ENCODE measurements around the gene CENPF. TPM values are rescaled to one million over a fixed set of nuclear protein-coding genes. Genes with fewer than 3 reads are reported as not detected.

Gene CENPF
- total RNA-seq, 4 donors from 2014 or later: 0.32 to 1.2 (median 0.99) TPM

DNA sequence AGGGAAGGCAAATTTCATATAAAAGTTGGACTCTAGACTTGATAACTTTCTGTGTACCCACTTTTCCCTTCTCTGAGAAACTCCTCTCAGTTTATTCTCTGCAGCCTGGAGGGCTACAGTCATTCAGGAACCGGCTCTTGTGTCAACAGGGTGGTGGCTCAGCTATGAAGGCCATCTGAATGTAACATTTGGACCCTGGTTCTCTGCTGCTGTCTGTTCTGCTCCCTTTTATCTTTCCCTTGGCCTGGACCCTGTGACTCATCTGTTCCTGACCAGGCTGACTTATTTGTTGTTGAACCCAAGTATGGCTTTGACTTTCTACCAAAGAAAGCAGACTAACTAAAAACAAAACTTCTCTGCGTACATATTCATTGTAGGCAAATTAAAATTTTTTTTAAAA, 75.4 kb downstream of the CENPF start:
- Histone ChIP-seq H3K27me3 (no peaks in the 10 kb centered on the region), H3K4me1 (no peaks in the 10 kb centered on the region), H3K4me3 (no peak overlapping the region), H3K9me3 (no peaks in the 10 kb centered on the region), H3K27ac (replicated peaks in 1 of 4) (no peak overlapping the region), H3K36me3 (no peaks in the 10 kb centered on the region)
- 88% methylated on average over 2 of the region's 2 CpGs for WGBS
- DNase-seq (ENCODE audit: extremely low spot score): no peak
- intact Hi-C loops (cut with DNase I): no loop called here
- TF ChIP-seq POLR2AphosphoS5 (IDR thresholded peaks at IDR 0.05): no peak
- TF ChIP-seq, protein P1, sequence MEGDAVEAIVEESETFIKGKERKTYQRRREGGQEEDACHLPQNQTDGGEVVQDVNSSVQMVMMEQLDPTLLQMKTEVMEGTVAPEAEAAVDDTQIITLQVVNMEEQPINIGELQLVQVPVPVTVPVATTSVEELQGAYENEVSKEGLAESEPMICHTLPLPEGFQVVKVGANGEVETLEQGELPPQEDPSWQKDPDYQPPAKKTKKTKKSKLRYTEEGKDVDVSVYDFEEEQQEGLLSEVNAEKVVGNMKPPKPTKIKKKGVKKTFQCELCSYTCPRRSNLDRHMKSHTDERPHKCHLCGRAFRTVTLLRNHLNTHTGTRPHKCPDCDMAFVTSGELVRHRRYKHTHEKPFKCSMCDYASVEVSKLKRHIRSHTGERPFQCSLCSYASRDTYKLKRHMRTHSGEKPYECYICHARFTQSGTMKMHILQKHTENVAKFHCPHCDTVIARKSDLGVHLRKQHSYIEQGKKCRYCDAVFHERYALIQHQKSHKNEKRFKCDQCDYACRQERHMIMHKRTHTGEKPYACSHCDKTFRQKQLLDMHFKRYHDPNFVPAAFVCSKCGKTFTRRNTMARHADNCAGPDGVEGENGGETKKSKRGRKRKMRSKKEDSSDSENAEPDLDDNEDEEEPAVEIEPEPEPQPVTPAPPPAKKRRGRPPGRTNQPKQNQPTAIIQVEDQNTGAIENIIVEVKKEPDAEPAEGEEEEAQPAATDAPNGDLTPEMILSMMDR (IDR thresholded peaks at IDR 0.05): no peak
- no peak for TF ChIP-seq EP300 (IDR thresholded peaks at IDR 0.05)

DNA sequence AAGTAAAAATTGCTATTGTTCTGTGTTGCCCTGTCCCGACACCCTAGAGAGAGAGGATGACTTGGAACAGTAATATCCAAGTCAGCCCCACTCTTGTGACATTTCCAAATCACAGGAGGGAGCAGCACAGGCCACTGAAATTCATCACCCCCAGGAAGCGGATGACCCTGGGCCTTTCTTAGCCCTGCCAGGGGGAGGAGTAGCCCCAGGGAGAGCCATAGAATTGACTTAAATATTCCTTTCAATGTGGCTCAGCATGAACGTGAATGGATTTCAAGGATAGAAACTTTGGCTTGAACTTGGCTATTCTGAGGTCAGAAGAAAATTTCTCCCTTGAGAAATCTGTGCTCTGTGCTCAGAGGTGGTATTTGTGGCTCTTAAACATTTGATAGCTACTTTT, 80.6 kb downstream of the CENPF start:
- no peak overlapping the region for H3K4me3 ChIP-seq
- H3K4me1 ChIP-seq: no peaks in the 10 kb centered on the region
- intact Hi-C loops (cut with DNase I): no loop called here
- whole genome bisulfite sequencing: 76% methylated on average over 3 of the region's 3 CpGs
- TF ChIP-seq POLR2AphosphoS5 (IDR thresholded peaks at IDR 0.05) (no peak), EP300 (IDR thresholded peaks at IDR 0.05) (no peak), POLR2A (IDR thresholded peaks at IDR 0.05; ENCODE audit: low read depth) (no peak)
- TF ChIP-seq, protein P1 (IDR thresholded peaks at IDR 0.05): no peak
- no peak for DNase-seq (ENCODE audit: extremely low spot score)
- no peak overlapping the region for H3K27ac ChIP-seq (replicated peaks in 1 of 4)
- H3K9me3 ChIP-seq: no peaks in the 10 kb centered on the region
- no peaks in the 10 kb centered on the region for H3K36me3 ChIP-seq
- no peaks in the 10 kb centered on the region for H3K27me3 ChIP-seq

DNA sequence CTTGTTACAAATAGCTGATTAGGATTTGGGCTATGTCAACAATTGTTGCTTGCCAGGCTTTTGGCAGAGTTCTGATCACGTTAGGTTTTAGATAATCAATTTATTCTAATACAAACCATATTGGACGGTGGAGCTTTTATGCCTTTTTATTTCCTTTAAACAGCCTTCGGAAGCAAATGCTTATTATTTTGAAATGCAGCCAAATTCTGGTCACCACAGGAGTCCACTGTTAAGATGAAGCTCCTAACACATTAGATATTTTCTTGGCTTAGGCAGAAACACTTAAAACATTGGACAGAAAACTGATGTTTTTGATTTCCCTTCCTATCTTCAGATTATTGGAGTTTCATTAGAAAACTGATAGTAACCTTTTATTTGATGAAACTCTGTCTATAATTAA, 82.9 kb downstream of the CENPF start:
- no peaks in the 10 kb centered on the region for H3K27me3 ChIP-seq
- intact Hi-C loops (cut with DNase I): no loop called here
- no peaks in the 10 kb centered on the region for H3K36me3 ChIP-seq
- TF ChIP-seq, protein P1 (IDR thresholded peaks at IDR 0.05): no peak
- TF ChIP-seq POLR2A (IDR thresholded peaks at IDR 0.05; ENCODE audit: low read depth) (no peak), EP300 (IDR thresholded peaks at IDR 0.05) (no peak), POLR2AphosphoS5 (IDR thresholded peaks at IDR 0.05) (no peak)
- no peak overlapping the region for H3K27ac ChIP-seq (replicated peaks in 1 of 4)
- no peaks in the 10 kb centered on the region for H3K9me3 ChIP-seq
- DNase-seq (ENCODE audit: extremely low spot score): no peak
- 21% methylated on average over 3 of the region's 3 CpGs for WGBS
- no peak overlapping the region for H3K4me3 ChIP-seq
- no peaks in the 10 kb centered on the region for H3K4me1 ChIP-seq

DNA sequence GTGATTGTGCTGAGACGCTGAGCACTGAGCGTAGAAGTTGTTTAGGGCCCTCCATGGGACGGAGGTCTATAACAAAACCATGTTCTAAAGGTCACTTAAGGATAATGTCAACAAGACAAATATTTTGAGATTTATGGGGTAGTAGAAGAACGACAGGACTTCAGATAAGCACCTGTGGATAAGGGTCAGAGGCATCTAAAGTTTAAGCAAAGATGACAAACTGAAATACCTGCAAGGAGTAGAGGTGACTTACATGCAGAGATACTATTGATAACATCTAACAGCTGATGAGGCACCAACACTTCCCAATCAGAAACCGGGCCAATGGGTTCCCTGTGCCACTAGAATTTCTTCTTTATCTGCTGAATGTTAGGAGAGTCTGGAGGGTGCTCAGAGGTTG, 83.5 kb downstream of the CENPF start:
- no peak overlapping the region for H3K4me3 ChIP-seq
- H3K27ac ChIP-seq (replicated peaks in 1 of 4): no peak overlapping the region
- 92% methylated on average over 5 of the region's 5 CpGs for WGBS
- no peaks in the 10 kb centered on the region for H3K36me3 ChIP-seq
- TF ChIP-seq POLR2A (IDR thresholded peaks at IDR 0.05; ENCODE audit: low read depth) (no peak), POLR2AphosphoS5 (IDR thresholded peaks at IDR 0.05) (no peak), EP300 (IDR thresholded peaks at IDR 0.05) (no peak)
- TF ChIP-seq, protein P1 (IDR thresholded peaks at IDR 0.05): no peak
- H3K4me1 ChIP-seq: no peaks in the 10 kb centered on the region
- no peak for DNase-seq (ENCODE audit: extremely low spot score)
- no peaks in the 10 kb centered on the region for H3K27me3 ChIP-seq
- H3K9me3 ChIP-seq: no peaks in the 10 kb centered on the region
- intact Hi-C loops (cut with DNase I): no loop called here

DNA sequence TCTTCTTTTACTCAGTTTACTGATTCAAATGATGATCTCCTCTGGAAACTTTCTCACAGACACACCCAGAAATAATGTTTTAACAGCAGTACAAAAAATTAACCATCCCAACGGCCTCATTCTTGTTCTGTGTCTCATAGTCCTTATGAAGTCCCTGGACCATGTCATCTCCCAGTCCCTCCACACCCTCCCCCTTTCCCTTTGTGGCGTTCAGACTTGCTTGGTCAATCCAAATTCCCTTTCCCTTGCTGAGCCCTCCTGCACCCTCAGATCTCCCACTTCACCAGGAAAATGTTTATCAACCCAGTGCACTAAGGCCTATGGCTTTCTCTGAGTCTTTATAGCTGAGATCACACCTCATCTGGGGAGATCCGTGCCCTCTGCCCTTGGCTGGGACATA, 85.9 kb downstream of the CENPF start:
- Histone ChIP-seq H3K4me1 (no peaks in the 10 kb centered on the region), H3K27me3 (no peaks in the 10 kb centered on the region), H3K4me3 (no peak overlapping the region), H3K27ac (replicated peaks in 1 of 4) (no peak overlapping the region), H3K9me3 (no peaks in the 10 kb centered on the region), H3K36me3 (no peaks in the 10 kb centered on the region)
- TF ChIP-seq, protein P1 (IDR thresholded peaks at IDR 0.05): no peak
- TF ChIP-seq POLR2AphosphoS5 (IDR thresholded peaks at IDR 0.05) (no peak), EP300 (IDR thresholded peaks at IDR 0.05) (no peak), POLR2A (IDR thresholded peaks at IDR 0.05; ENCODE audit: low read depth) (no peak)
- intact Hi-C loops (cut with DNase I): no loop called here
- no peak for DNase-seq (ENCODE audit: extremely low spot score)
- 52% methylated on average over 3 of the region's 3 CpGs for WGBS

Data from esophagus muscularis mucosa (tissue), 4 donors.